ENCODE measurements around the gene CHRM3.
"Not testable (repeated sequence)": the region's sequence is repeated elsewhere in the genome, so short reads cannot be mapped to it uniquely, and the experiment has no call there.

Gene CHRM3

DNA sequence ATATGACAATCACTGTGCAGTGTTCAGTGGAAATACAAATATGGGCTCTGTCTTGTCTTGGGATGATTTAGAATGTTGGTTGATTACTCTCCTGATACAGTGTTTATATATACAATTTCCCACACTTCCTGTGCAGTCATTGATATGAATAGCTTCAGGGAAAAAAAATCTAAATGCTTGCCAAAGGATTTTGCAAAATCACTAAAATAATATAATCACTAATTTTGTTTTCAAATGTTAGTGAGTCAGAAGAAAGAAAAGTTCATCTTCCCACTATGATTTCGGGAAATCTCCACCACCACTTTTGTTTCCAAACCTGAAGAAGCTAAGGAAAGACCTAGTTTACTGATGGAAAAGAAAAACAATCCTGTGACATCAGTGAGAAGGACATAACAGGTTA is 32.1 kb upstream of the CHRM3 start:
- CTCF ChIA-PET = no interaction called here
- TF ChIP-seq SP1 (IDR thresholded peaks at IDR 0.05) (no peak), ARNT (IDR thresholded peaks at IDR 0.05) (no peak), FOXA1 (IDR thresholded peaks at IDR 0.05) (no peak), CTBP1 (IDR thresholded peaks at IDR 0.05; ENCODE audit: borderline replicate concordance) (no peak), ELF4 (IDR thresholded peaks at IDR 0.05) (no peak), BHLHE40 (IDR thresholded peaks at IDR 0.05; ENCODE audit: borderline replicate concordance) (no peak), TARDBP (IDR thresholded peaks at IDR 0.05) (no peak), L3MBTL2 (conservative IDR thresholded peaks at IDR 0.05) (no peak), NFRKB (IDR thresholded peaks at IDR 0.05) (no peak), SUZ12 (IDR thresholded peaks at IDR 0.05) (no peak), HDGF (IDR thresholded peaks at IDR 0.05; ENCODE audit: borderline replicate concordance) (no peak)
- POLR2A ChIA-PET = no interaction called here
- DNase-seq (ENCODE audit: extremely low spot score) = no peak

DNA sequence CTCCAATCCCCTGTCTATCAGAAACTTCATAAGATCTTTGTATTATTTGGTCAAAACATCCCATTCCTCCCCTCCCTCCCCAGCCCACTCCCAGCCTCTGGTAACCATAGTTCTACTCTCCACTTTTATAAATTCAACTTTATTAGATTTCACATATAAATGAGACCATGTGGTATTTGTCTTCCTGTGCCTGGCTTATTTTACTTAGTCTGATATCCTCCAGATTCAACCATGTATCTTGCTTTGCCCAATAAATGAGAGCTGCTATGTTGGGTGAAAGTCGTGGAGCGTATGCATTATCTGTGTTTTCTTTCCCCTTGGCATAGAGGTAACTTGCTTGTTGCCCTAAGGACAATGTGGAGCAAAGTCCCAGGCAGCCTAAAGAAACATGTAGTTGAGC is 28.5 kb upstream of the CHRM3 start:
- no peak for DNase-seq (ENCODE audit: extremely low spot score)
- POLR2A ChIA-PET = no interaction called here
- CTCF ChIA-PET = interaction anchor here (0.6 kb wide), 1 partner anchor 48 kb away, joined by 3 read pairs; no protein-coding TSS in a partner anchor
- TF ChIP-seq L3MBTL2 (conservative IDR thresholded peaks at IDR 0.05) (no peak), BHLHE40 (IDR thresholded peaks at IDR 0.05; ENCODE audit: borderline replicate concordance) (no peak), FOXK2 (IDR thresholded peaks at IDR 0.05) (no peak)

DNA sequence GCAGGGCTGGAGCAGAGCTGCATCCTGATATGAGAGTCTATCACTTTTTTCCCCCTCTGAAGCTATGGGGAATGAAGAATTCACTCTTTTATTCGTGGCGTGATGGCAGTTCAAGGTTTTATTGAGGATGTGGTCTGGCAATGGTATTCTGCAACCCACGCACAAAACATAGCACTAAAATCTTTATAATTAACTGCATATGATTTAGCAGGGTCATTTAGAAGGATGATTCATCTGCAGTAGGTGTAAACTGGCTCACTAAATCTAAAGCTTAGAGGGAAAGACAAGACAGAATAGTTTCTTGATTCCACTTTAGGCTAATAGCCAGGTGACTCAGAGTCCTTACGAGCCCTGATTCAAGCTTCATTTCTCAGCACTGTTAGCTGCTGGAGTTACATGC is 25.0 kb upstream of the CHRM3 start:
- DNase-seq (ENCODE audit: extremely low spot score) = no peak
- ChIA-PET POLR2A (no interaction called here), CTCF (interaction anchor here (0.5 kb wide), 1 partner anchor 53 kb away, joined by 7 read pairs; no protein-coding TSS in a partner anchor)
- TF ChIP-seq, protein P1, sequence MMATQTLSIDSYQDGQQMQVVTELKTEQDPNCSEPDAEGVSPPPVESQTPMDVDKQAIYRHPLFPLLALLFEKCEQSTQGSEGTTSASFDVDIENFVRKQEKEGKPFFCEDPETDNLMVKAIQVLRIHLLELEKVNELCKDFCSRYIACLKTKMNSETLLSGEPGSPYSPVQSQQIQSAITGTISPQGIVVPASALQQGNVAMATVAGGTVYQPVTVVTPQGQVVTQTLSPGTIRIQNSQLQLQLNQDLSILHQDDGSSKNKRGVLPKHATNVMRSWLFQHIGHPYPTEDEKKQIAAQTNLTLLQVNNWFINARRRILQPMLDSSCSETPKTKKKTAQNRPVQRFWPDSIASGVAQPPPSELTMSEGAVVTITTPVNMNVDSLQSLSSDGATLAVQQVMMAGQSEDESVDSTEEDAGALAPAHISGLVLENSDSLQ (IDR thresholded peaks at IDR 0.05) = no peak
- TF ChIP-seq HDGF (IDR thresholded peaks at IDR 0.05; ENCODE audit: borderline replicate concordance) (no peak), SUZ12 (IDR thresholded peaks at IDR 0.05) (no peak), ZNF384 (IDR thresholded peaks at IDR 0.05) (no peak), FOXM1 (IDR thresholded peaks at IDR 0.05; ENCODE audit: borderline replicate concordance) (no peak), CTBP1 (IDR thresholded peaks at IDR 0.05; ENCODE audit: borderline replicate concordance) (no peak), BHLHE40 (IDR thresholded peaks at IDR 0.05; ENCODE audit: borderline replicate concordance) (no peak), ARNT (IDR thresholded peaks at IDR 0.05) (no peak), LEF1 (IDR thresholded peaks at IDR 0.05; ENCODE audit: borderline replicate concordance) (no peak), SP1 (IDR thresholded peaks at IDR 0.05) (no peak), FOXA1 (IDR thresholded peaks at IDR 0.05) (no peak), FOXK2 (IDR thresholded peaks at IDR 0.05) (no peak), ELF4 (IDR thresholded peaks at IDR 0.05) (no peak)

DNA sequence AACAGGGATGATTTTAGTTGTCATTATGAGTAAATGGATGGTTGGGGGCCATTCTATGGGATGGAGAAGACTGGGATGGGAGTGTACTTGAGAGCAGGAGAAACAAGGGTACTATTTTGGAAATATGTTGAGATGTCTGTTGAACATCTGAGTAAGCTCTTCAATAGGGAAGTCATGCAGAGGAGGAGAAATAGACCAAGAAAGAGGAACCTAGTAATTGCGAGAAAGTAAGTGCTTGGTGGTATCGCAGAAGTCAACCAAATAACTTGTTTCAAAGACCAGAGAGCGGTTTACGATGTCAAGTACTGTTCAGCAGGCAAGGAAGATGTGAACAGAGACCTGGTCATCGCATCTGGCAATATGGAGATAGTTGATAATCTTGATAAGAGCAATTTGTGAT is 22.4 kb upstream of the CHRM3 start:
- CTCF ChIA-PET = no interaction called here
- TF ChIP-seq ARNT (IDR thresholded peaks at IDR 0.05) (no peak), TARDBP (IDR thresholded peaks at IDR 0.05) (no peak), SP1 (IDR thresholded peaks at IDR 0.05) (no peak), FOXM1 (IDR thresholded peaks at IDR 0.05; ENCODE audit: borderline replicate concordance) (no peak), ZNF384 (IDR thresholded peaks at IDR 0.05) (no peak), NFRKB (IDR thresholded peaks at IDR 0.05) (no peak)
- POLR2A ChIA-PET = no interaction called here
- no peak for DNase-seq (ENCODE audit: extremely low spot score)

DNA sequence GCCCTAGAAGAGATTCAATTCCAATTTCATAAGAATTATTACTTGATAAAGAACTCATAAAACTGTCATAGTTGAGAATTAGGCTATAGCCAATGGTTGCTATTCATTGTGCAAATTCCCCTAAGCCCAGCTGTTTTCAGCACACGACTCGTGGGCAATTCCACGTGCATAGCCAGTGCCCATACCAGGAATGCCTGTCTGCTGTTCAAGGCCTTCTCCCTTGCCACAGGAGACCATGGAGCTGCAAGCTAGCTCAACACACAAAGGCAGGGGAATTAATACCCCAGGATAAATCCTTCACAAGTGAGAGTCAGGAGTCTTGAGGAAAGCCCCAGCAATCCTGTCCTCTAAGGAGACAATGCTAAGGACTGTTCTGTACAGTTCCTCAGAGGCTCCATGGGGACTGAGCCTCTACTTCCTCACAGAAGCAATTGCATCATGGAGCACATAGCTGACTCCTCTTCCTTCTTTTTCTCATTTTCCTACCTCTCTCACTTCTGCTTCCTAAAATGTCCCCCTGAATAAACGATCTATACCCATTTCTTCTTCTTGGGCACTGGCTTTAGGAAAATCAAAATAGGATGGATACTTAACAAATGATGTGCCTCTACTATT is 19.1 kb upstream of the CHRM3 start:
- no peak for DNase-seq (ENCODE audit: extremely low spot score)
- CTCF ChIA-PET = no interaction called here
- TF ChIP-seq FOXM1 (IDR thresholded peaks at IDR 0.05; ENCODE audit: borderline replicate concordance) (no peak), SP1 (IDR thresholded peaks at IDR 0.05) (no peak), TARDBP (IDR thresholded peaks at IDR 0.05) (no peak), HDGF (IDR thresholded peaks at IDR 0.05; ENCODE audit: borderline replicate concordance) (no peak), ELF4 (IDR thresholded peaks at IDR 0.05) (no peak)
- TF ChIP-seq, protein P1 (IDR thresholded peaks at IDR 0.05) = no peak

DNA sequence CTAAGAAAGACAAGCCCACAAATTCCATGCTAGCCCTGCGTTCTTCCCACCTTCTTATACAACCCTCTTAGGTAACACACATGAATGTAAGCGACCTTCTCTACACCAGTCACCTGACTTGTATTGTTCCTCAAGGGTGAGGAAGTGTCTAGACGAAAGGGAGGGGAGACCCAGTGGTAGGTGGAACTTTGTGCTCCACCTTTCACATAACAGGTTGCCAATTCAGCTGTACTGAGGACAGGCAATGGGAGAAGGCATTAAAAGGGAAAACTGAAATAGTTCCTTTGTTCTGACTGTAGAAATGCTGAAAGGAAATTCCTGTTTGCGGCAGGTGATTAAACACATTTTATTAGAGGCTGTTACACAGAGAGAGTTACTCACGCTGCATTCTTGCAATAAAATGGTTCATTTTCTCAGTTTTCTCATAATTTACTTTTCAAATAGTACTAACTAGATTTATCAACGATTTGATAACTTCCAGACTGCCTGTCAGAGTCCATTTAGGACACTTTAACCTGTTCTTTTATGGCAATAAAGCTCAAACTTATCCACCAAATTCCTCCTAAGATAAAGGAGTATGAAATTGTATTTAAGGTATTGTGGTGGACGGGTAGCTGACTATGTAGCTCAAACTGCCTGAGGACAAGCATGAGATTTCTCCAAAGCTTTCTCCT is 17.8 kb upstream of the CHRM3 start:
- DNase-seq (ENCODE audit: extremely low spot score) = no peak
- TF ChIP-seq, protein P1 (IDR thresholded peaks at IDR 0.05) = no peak
- TF ChIP-seq ELF4 (IDR thresholded peaks at IDR 0.05) = no peak
- ChIA-PET CTCF (interaction anchor here (0.7 kb wide), 1 partner anchor 27 kb away, joined by 3 read pairs; no protein-coding TSS in a partner anchor), POLR2A (no interaction called here)

More for the DNA sequence above, 19.1 kb upstream of the CHRM3 start:
- POLR2A ChIA-PET = no interaction called here

DNA sequence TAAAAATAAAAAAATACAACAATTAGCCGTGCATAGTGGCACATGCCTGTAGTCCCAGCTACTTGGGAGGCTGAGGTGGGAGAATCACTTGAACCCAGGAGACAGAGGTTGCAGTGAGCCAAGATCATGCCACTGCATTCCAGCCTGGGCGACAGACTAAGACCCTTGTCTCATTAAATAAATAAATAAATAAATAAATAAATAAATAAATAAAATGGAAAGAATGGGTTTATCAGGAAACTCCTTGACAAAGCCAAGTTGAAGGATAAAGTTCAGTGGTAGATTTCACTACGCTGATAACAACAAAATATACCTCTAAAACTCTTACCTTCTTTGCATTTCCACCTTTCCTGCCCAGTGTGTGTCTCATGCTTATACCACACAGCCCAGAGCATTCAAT is 15.5 kb upstream of the CHRM3 start:
- CTCF ChIA-PET; POLR2A ChIA-PET; DNase-seq (ENCODE audit: extremely low spot score): not testable (repeated sequence)

Measured in HEK293T (cell line).